Measurements from ENCODE around the gene DCST2.
A peak's percentile ranks its signal among the peaks of the same experiment; 100 is the strongest.

DCST2 gene

GRCh38 chr1:155079210-155079486, 45.6 kb upstream of the DCST2 start:
- no peaks in the 10 kb centered on the region for H4K20me1 ChIP-seq (ENCODE audit: insufficient read depth, low read length, poor library complexity, severe bottlenecking)
- no peak for TF ChIP-seq CTCF (conservative IDR thresholded peaks at IDR 0.05; ENCODE audit: low read length)
- no peak for TF ChIP-seq EZH2phosphoT487 (IDR thresholded peaks at IDR 0.05; ENCODE audit: borderline replicate concordance)
- H3K9me2 ChIP-seq (replicated peaks; ENCODE audit: low read depth, low read length) = no peaks in the 10 kb centered on the region
- no peak overlapping the region for H3K9ac ChIP-seq (ENCODE audit: low read depth, low read length, poor library complexity, severe bottlenecking)
- H3F3A ChIP-seq (ENCODE audit: low read depth) = peaks cover 7% of the 10 kb centered on the region; the same call in 1 of the 2 replicates
- H2AFZ ChIP-seq (ENCODE audit: low read length) = no peak overlapping the region
- no peaks in the 10 kb centered on the region for H3K79me2 ChIP-seq (ENCODE audit: insufficient read depth, low read length)
- H3K27me3 ChIP-seq (ENCODE audit: insufficient read depth, low read length, poor library complexity, severe bottlenecking) = no peaks in the 10 kb centered on the region
- H3K4me3 ChIP-seq (ENCODE audit: low read length, poor library complexity, severe bottlenecking) = no peak overlapping the region
- H3K9me3 ChIP-seq (ENCODE audit: insufficient read depth, low read depth, low read length) = no peaks in the 10 kb centered on the region
- H3K4me2 ChIP-seq (ENCODE audit: low read depth, low read length, poor library complexity, severe bottlenecking) = peak overlapping the region; percentile 92
- no peaks in the 10 kb centered on the region for H3K36me3 ChIP-seq (ENCODE audit: insufficient read depth, low read length)
- H3K4me1 ChIP-seq (ENCODE audit: insufficient read depth, low read length, poor library complexity, severe bottlenecking) = peaks cover 60% of the 10 kb centered on the region

GRCh38 chr1:155078469-155079209, 45.1 kb upstream of the DCST2 start, which contains the start of gene EFNA3:
EFNA3 (plus strand) TSS chr1:155078837; CDS start chr1:155078942, 105 bp downstream.
- Histone ChIP-seq H2AFZ (ENCODE audit: low read length) (no peak within 1 kb of the TSS), H3K27me3 (ENCODE audit: insufficient read depth, low read length, poor library complexity, severe bottlenecking) (no peaks in the 10 kb centered on the region), H4K20me1 (ENCODE audit: insufficient read depth, low read length, poor library complexity, severe bottlenecking) (no peaks in the 10 kb centered on the region), H3K36me3 (ENCODE audit: insufficient read depth, low read length) (no peaks in the 10 kb centered on the region), H3K4me1 (ENCODE audit: insufficient read depth, low read length, poor library complexity, severe bottlenecking) (peaks cover 61% of the 10 kb centered on the region), H3K9ac (ENCODE audit: low read depth, low read length, poor library complexity, severe bottlenecking) (peak within 1 kb of the TSS; percentile 18), H3F3A (ENCODE audit: low read depth) (peaks cover 7% of the 10 kb centered on the region; the same call in 1 of the 2 replicates), H3K4me3 (ENCODE audit: low read length, poor library complexity, severe bottlenecking) (peak within 1 kb of the TSS; percentile 77), H3K9me2 (replicated peaks; ENCODE audit: low read depth, low read length) (no peaks in the 10 kb centered on the region), H3K79me2 (ENCODE audit: insufficient read depth, low read length) (no peaks in the 10 kb centered on the region), H3K4me2 (ENCODE audit: low read depth, low read length, poor library complexity, severe bottlenecking) (peak within 1 kb of the TSS; percentile 92), H3K9me3 (ENCODE audit: insufficient read depth, low read depth, low read length) (no peaks in the 10 kb centered on the region)
- TF ChIP-seq EZH2phosphoT487 (IDR thresholded peaks at IDR 0.05; ENCODE audit: borderline replicate concordance) (no peak), CTCF (conservative IDR thresholded peaks at IDR 0.05; ENCODE audit: low read length) (no peak)

GRCh38 chr1:155077758-155078445, 44.3 kb upstream of the DCST2 start:
- H3K4me2 ChIP-seq (ENCODE audit: low read depth, low read length, poor library complexity, severe bottlenecking) = peak overlapping the region; percentile 26
- H3K79me2 ChIP-seq (ENCODE audit: insufficient read depth, low read length) = no peaks in the 10 kb centered on the region
- H3F3A ChIP-seq (ENCODE audit: low read depth) = peaks cover 7% of the 10 kb centered on the region; the same call in 1 of the 2 replicates
- no peak overlapping the region for H2AFZ ChIP-seq (ENCODE audit: low read length)
- no peaks in the 10 kb centered on the region for H3K9me2 ChIP-seq (replicated peaks; ENCODE audit: low read depth, low read length)
- H4K20me1 ChIP-seq (ENCODE audit: insufficient read depth, low read length, poor library complexity, severe bottlenecking) = no peaks in the 10 kb centered on the region
- H3K4me1 ChIP-seq (ENCODE audit: insufficient read depth, low read length, poor library complexity, severe bottlenecking) = peaks cover 68% of the 10 kb centered on the region
- peak overlapping the region; percentile 18 for H3K9ac ChIP-seq (ENCODE audit: low read depth, low read length, poor library complexity, severe bottlenecking)
- H3K9me3 ChIP-seq (ENCODE audit: insufficient read depth, low read depth, low read length) = no peaks in the 10 kb centered on the region
- no peak overlapping the region for H3K4me3 ChIP-seq (ENCODE audit: low read length, poor library complexity, severe bottlenecking)
- no peaks in the 10 kb centered on the region for H3K27me3 ChIP-seq (ENCODE audit: insufficient read depth, low read length, poor library complexity, severe bottlenecking)
- no peak for TF ChIP-seq EZH2phosphoT487 (IDR thresholded peaks at IDR 0.05; ENCODE audit: borderline replicate concordance)
- no peak for TF ChIP-seq CTCF (conservative IDR thresholded peaks at IDR 0.05; ENCODE audit: low read length)
- no peaks in the 10 kb centered on the region for H3K36me3 ChIP-seq (ENCODE audit: insufficient read depth, low read length)
